ENCODE measurements around the gene MS4A4A. TPM values are rescaled to one million over a fixed set of nuclear protein-coding genes. Genes with fewer than 3 reads are reported as not detected.
"Not testable (repeated sequence)": the region's sequence is repeated elsewhere in the genome, so short reads cannot be mapped to it uniquely, and the experiment has no call there.

MS4A4A gene
- polyA plus RNA-seq, 2 donors, result 1.3 to 1.7 TPM

GRCh38 chr11:60301178-60301577 is 20.7 kb downstream of the MS4A4A start:
- H3K36me3 ChIP-seq (ENCODE audit: control insufficient read depth in 2 of 2, insufficient read depth in 2 of 2, low read length in 1 of 2), result no peaks in the 10 kb centered on the region
- no peaks in the 10 kb centered on the region for H3K27me3 ChIP-seq (ENCODE audit: control insufficient read depth in 1 of 2, insufficient read depth in 2 of 2, low read length in 2 of 2)
- no peaks in the 10 kb centered on the region for H3K9me3 ChIP-seq (ENCODE audit: control insufficient read depth in 2 of 2, insufficient read depth in 1 of 2, low read depth in 1 of 2, low read length in 1 of 2)
- H3K4me3 ChIP-seq (ENCODE audit: low read depth in 1 of 2, low read length in 2 of 2), result no peak overlapping the region
- H3K27ac ChIP-seq (ENCODE audit: low read depth in 2 of 2, low read length in 1 of 2), result no peak overlapping the region
- WGBS, 2 donors, result 60 to 66% methylated on average over 3 of the region's 3 CpGs
- no peaks in the 10 kb centered on the region for H3K4me1 ChIP-seq (ENCODE audit: control insufficient read depth in 2 of 2, insufficient read depth in 2 of 2, low read length in 1 of 2)

GRCh38 chr11:60301884-60302283 is 21.4 kb downstream of the MS4A4A start:
- H3K9me3 ChIP-seq (ENCODE audit: control insufficient read depth in 2 of 2, insufficient read depth in 1 of 2, low read depth in 1 of 2, low read length in 1 of 2); H3K27me3 ChIP-seq (ENCODE audit: control insufficient read depth in 1 of 2, insufficient read depth in 2 of 2, low read length in 2 of 2); H3K36me3 ChIP-seq (ENCODE audit: control insufficient read depth in 2 of 2, insufficient read depth in 2 of 2, low read length in 1 of 2); H3K4me3 ChIP-seq (ENCODE audit: low read depth in 1 of 2, low read length in 2 of 2); H3K27ac ChIP-seq (ENCODE audit: low read depth in 2 of 2, low read length in 1 of 2); H3K4me1 ChIP-seq (ENCODE audit: control insufficient read depth in 2 of 2, insufficient read depth in 2 of 2, low read length in 1 of 2): not testable (repeated sequence)
- WGBS, 2 donors, result 81 to 85% methylated on average over 6 of the region's 6 CpGs

- 78 to 81% methylated on average over 5 of the region's 5 CpGs for WGBS, 2 donors
- Histone ChIP-seq H3K4me1 (ENCODE audit: control insufficient read depth in 2 of 2, insufficient read depth in 2 of 2, low read length in 1 of 2) (no peaks in the 10 kb centered on the region), H3K27ac (ENCODE audit: low read depth in 2 of 2, low read length in 1 of 2) (no peak overlapping the region), H3K9me3 (ENCODE audit: control insufficient read depth in 2 of 2, insufficient read depth in 1 of 2, low read depth in 1 of 2, low read length in 1 of 2) (no peaks in the 10 kb centered on the region), H3K36me3 (ENCODE audit: control insufficient read depth in 2 of 2, insufficient read depth in 2 of 2, low read length in 1 of 2) (no peaks in the 10 kb centered on the region), H3K4me3 (ENCODE audit: low read depth in 1 of 2, low read length in 2 of 2) (no peak overlapping the region), H3K27me3 (ENCODE audit: control insufficient read depth in 1 of 2, insufficient read depth in 2 of 2, low read length in 2 of 2) (no peaks in the 10 kb centered on the region)
Observed at GRCh38 chr11:60303661-60304060, 23.2 kb downstream of the MS4A4A start.

GRCh38 chr11:60305906-60306619 is 25.6 kb downstream of the MS4A4A start:
- no peaks in the 10 kb centered on the region for H3K27me3 ChIP-seq (ENCODE audit: control insufficient read depth in 1 of 2, insufficient read depth in 2 of 2, low read length in 2 of 2)
- no peaks in the 10 kb centered on the region for H3K9me3 ChIP-seq (ENCODE audit: control insufficient read depth in 2 of 2, insufficient read depth in 1 of 2, low read depth in 1 of 2, low read length in 1 of 2)
- 73 to 82% methylated on average over 3 of the region's 3 CpGs for WGBS, 2 donors
- H3K4me3 ChIP-seq (ENCODE audit: low read depth in 1 of 2, low read length in 2 of 2), result no peak overlapping the region
- H3K36me3 ChIP-seq (ENCODE audit: control insufficient read depth in 2 of 2, insufficient read depth in 2 of 2, low read length in 1 of 2), result no peaks in the 10 kb centered on the region
- no peak overlapping the region for H3K27ac ChIP-seq (ENCODE audit: low read depth in 2 of 2, low read length in 1 of 2)
- no peaks in the 10 kb centered on the region for H3K4me1 ChIP-seq (ENCODE audit: control insufficient read depth in 2 of 2, insufficient read depth in 2 of 2, low read length in 1 of 2)

- Histone ChIP-seq H3K27me3 (ENCODE audit: control insufficient read depth in 1 of 2, insufficient read depth in 2 of 2, low read length in 2 of 2) (no peaks in the 10 kb centered on the region), H3K4me1 (ENCODE audit: control insufficient read depth in 2 of 2, insufficient read depth in 2 of 2, low read length in 1 of 2) (no peaks in the 10 kb centered on the region)
- 74 to 82% methylated on average over 3 of the region's 3 CpGs for whole genome bisulfite sequencing, 2 donors
Observed at GRCh38 chr11:60307507-60308195, 27.2 kb downstream of the MS4A4A start.

GRCh38 chr11:60310407-60310998 is 30.0 kb downstream of the MS4A4A start:
- Histone ChIP-seq H3K27ac (ENCODE audit: low read depth in 2 of 2, low read length in 1 of 2) (no peak overlapping the region), H3K9me3 (ENCODE audit: control insufficient read depth in 2 of 2, insufficient read depth in 1 of 2, low read depth in 1 of 2, low read length in 1 of 2) (no peaks in the 10 kb centered on the region), H3K4me3 (ENCODE audit: low read depth in 1 of 2, low read length in 2 of 2) (no peak overlapping the region), H3K4me1 (ENCODE audit: control insufficient read depth in 2 of 2, insufficient read depth in 2 of 2, low read length in 1 of 2) (no peaks in the 10 kb centered on the region), H3K36me3 (ENCODE audit: control insufficient read depth in 2 of 2, insufficient read depth in 2 of 2, low read length in 1 of 2) (no peaks in the 10 kb centered on the region), H3K27me3 (ENCODE audit: control insufficient read depth in 1 of 2, insufficient read depth in 2 of 2, low read length in 2 of 2) (no peaks in the 10 kb centered on the region)
- 49 to 61% methylated on average over 5 of the region's 5 CpGs for WGBS, 2 donors

More at GRCh38 chr11:60307507-60308195, 27.2 kb downstream of the MS4A4A start:
- no peaks in the 10 kb centered on the region for H3K9me3 ChIP-seq (ENCODE audit: control insufficient read depth in 2 of 2, insufficient read depth in 1 of 2, low read depth in 1 of 2, low read length in 1 of 2)
- no peak overlapping the region for H3K4me3 ChIP-seq (ENCODE audit: low read depth in 1 of 2, low read length in 2 of 2)
- H3K36me3 ChIP-seq (ENCODE audit: control insufficient read depth in 2 of 2, insufficient read depth in 2 of 2, low read length in 1 of 2), result no peaks in the 10 kb centered on the region
- H3K27ac ChIP-seq (ENCODE audit: low read depth in 2 of 2, low read length in 1 of 2), result no peak overlapping the region

GRCh38 chr11:60314635-60315321 is 34.3 kb downstream of the MS4A4A start:
- Histone ChIP-seq H3K4me3 (ENCODE audit: low read depth in 1 of 2, low read length in 2 of 2) (no peak overlapping the region), H3K27ac (ENCODE audit: low read depth in 2 of 2, low read length in 1 of 2) (no peak overlapping the region), H3K9me3 (ENCODE audit: control insufficient read depth in 2 of 2, insufficient read depth in 1 of 2, low read depth in 1 of 2, low read length in 1 of 2) (peaks cover 0 to 9% of the 10 kb centered on the region in 2 donors), H3K36me3 (ENCODE audit: control insufficient read depth in 2 of 2, insufficient read depth in 2 of 2, low read length in 1 of 2) (no peaks in the 10 kb centered on the region), H3K27me3 (ENCODE audit: control insufficient read depth in 1 of 2, insufficient read depth in 2 of 2, low read length in 2 of 2) (no peaks in the 10 kb centered on the region), H3K4me1 (ENCODE audit: control insufficient read depth in 2 of 2, insufficient read depth in 2 of 2, low read length in 1 of 2) (no peaks in the 10 kb centered on the region)
- WGBS, 2 donors, result 38 to 55% methylated on average over 2 of the region's 2 CpGs

GRCh38 chr11:60315871-60316270 is 35.4 kb downstream of the MS4A4A start:
- Histone ChIP-seq H3K4me1 (ENCODE audit: control insufficient read depth in 2 of 2, insufficient read depth in 2 of 2, low read length in 1 of 2) (no peaks in the 10 kb centered on the region), H3K9me3 (ENCODE audit: control insufficient read depth in 2 of 2, insufficient read depth in 1 of 2, low read depth in 1 of 2, low read length in 1 of 2) (peaks cover 0 to 9% of the 10 kb centered on the region in 2 donors), H3K27ac (ENCODE audit: low read depth in 2 of 2, low read length in 1 of 2) (no peak overlapping the region), H3K4me3 (ENCODE audit: low read depth in 1 of 2, low read length in 2 of 2) (no peak overlapping the region), H3K27me3 (ENCODE audit: control insufficient read depth in 1 of 2, insufficient read depth in 2 of 2, low read length in 2 of 2) (no peaks in the 10 kb centered on the region), H3K36me3 (ENCODE audit: control insufficient read depth in 2 of 2, insufficient read depth in 2 of 2, low read length in 1 of 2) (no peaks in the 10 kb centered on the region)

GRCh38 chr11:60316317-60316716 is 35.9 kb downstream of the MS4A4A start:
- WGBS, 2 donors, result 40 to 51% methylated on average over 2 of the region's 2 CpGs
- no peak overlapping the region for H3K27ac ChIP-seq (ENCODE audit: low read depth in 2 of 2, low read length in 1 of 2)
- no peaks in the 10 kb centered on the region for H3K36me3 ChIP-seq (ENCODE audit: control insufficient read depth in 2 of 2, insufficient read depth in 2 of 2, low read length in 1 of 2)
- H3K27me3 ChIP-seq (ENCODE audit: control insufficient read depth in 1 of 2, insufficient read depth in 2 of 2, low read length in 2 of 2), result no peaks in the 10 kb centered on the region
- no peaks in the 10 kb centered on the region for H3K4me1 ChIP-seq (ENCODE audit: control insufficient read depth in 2 of 2, insufficient read depth in 2 of 2, low read length in 1 of 2)
- H3K4me3 ChIP-seq (ENCODE audit: low read depth in 1 of 2, low read length in 2 of 2), result no peak overlapping the region
- H3K9me3 ChIP-seq (ENCODE audit: control insufficient read depth in 2 of 2, insufficient read depth in 1 of 2, low read depth in 1 of 2, low read length in 1 of 2), result peaks cover 0 to 9% of the 10 kb centered on the region in 2 donors

Data from esophagus (tissue), 2 donors.